Naive thymus-derived CD4-positive, alpha-beta T cell (primary cell): ENCODE data around the gene OBI1. TPM values are rescaled to one million over a fixed set of nuclear protein-coding genes. Genes with fewer than 3 reads are reported as not detected.

ENCODE experiments used
- ATAC-seq: fragments of 150-1000 bp; cut with Tn5 transposase; 2 replicates; pipeline ENCODE4 v1.10.0; 2021; ENCODE audit warnings: mild to moderate bottlenecking, moderate library complexity
- CTCF ChIA-PET: fragments of 350-600 bp; sonication (Branson Sonifier 250); formaldehyde crosslinking; loops from one replicate; lab custom pipeline; 2021; ENCODE audit warnings: antibody characterized with exemption; lab: Charles Lee
- POLR2A ChIA-PET: fragments of 350-600 bp; sonication (Branson Sonifier 250); formaldehyde crosslinking; loops from one replicate; lab custom pipeline; 2021; ENCODE audit warnings: antibody characterized with exemption, inconsistent platforms; lab: Charles Lee
- DNase-seq, 9 donors: peaks; one replicate each; pipeline versions ENCODE4 v3.0.0 to v3.0.0-alpha.2; 2020 to 2022; ENCODE audit warnings: mixed read lengths in 1 of 9
- H3K27ac ChIP-seq: one replicate; pipeline ENCODE4 v1.7.0; 2013; ENCODE audit warnings: mild to moderate bottlenecking, low read depth, low read length, moderate library complexity
- H3K27me3 ChIP-seq, 2 donors: one replicate each; pipeline ENCODE4 v1.7.0; 2013; ENCODE audit warnings: low read length in 2 of 2, mild to moderate bottlenecking in 2 of 2, moderate library complexity in 2 of 2; ENCODE audit not compliant: control insufficient read depth in 2 of 2, insufficient read depth in 2 of 2
- H3K36me3 ChIP-seq, 3 experiments: 1 replicate in 2 of 3; 2 replicates in 1 of 3; pipeline ENCODE4 v1.7.0; 2013; ENCODE audit warnings: low read length in 3 of 3, mild to moderate bottlenecking in 3 of 3, moderate library complexity in 1 of 3; ENCODE audit not compliant: insufficient read depth in 3 of 3, control insufficient read depth in 2 of 3
- H3K4me1 ChIP-seq, 2 donors: one replicate each; pipeline ENCODE4 v1.7.0; 2013; ENCODE audit warnings: low read length in 2 of 2, mild to moderate bottlenecking in 2 of 2, moderate library complexity in 1 of 2; ENCODE audit not compliant: control insufficient read depth in 2 of 2, insufficient read depth in 2 of 2
- H3K4me3 ChIP-seq: 2 replicates; pipeline ENCODE4 v1.7.0; 2013; ENCODE audit warnings: mild to moderate bottlenecking, low read length
- H3K9me3 ChIP-seq, 3 experiments: 1 replicate in 2 of 3; 2 replicates in 1 of 3; pipeline ENCODE4 v1.7.0; 2013; ENCODE audit warnings: low read length in 3 of 3; ENCODE audit not compliant: control insufficient read depth in 2 of 3
- H3K27ac Mint-ChIP-seq, 9 donors: one replicate each; pipeline ENCODE4 v1.8.0; 2020 to 2022; ENCODE audit warnings: mixed read lengths in 9 of 9, mild to moderate bottlenecking in 8 of 9, moderate library complexity in 5 of 9, inconsistent platforms in 2 of 9
- H3K27me3 Mint-ChIP-seq, 5 donors: one replicate each; pipeline ENCODE4 v1.8.0; 2021 to 2022; ENCODE audit warnings: mixed read lengths in 5 of 5, mild to moderate bottlenecking in 1 of 5
- H3K36me3 Mint-ChIP-seq, 5 donors: one replicate each; pipeline ENCODE4 v1.8.0; 2020 to 2022; ENCODE audit warnings: mixed read lengths in 5 of 5, mild to moderate bottlenecking in 3 of 5, inconsistent platforms in 1 of 5
- H3K4me1 Mint-ChIP-seq, 7 donors: one replicate each; pipeline ENCODE4 v1.8.0; 2020 to 2022; ENCODE audit warnings: mixed read lengths in 7 of 7, mild to moderate bottlenecking in 3 of 7, inconsistent platforms in 1 of 7
- H3K4me3 Mint-ChIP-seq, 10 donors: one replicate each; pipeline ENCODE4 v1.8.0; 2020 to 2022; ENCODE audit warnings: mild to moderate bottlenecking in 10 of 10, mixed read lengths in 10 of 10, moderate library complexity in 6 of 10, inconsistent platforms in 2 of 10
- H3K9me3 Mint-ChIP-seq, 11 donors: one replicate each; pipeline ENCODE4 v1.8.0; 2020 to 2022; ENCODE audit warnings: mixed read lengths in 11 of 11, mild to moderate bottlenecking in 4 of 11, inconsistent platforms in 1 of 11, moderate library complexity in 1 of 11
- intact Hi-C, 2 donors: fragments of 100-400 bp; cut with micrococcal nuclease; formaldehyde crosslinking; loops; one replicate each; pipeline ENCODE4 v1.15.1; 2023
- polyA plus RNA-seq, 2 donors: library from polyadenylated mRNA; unstranded; fragments of 300-500 nt; fragmentation: Illumina TruSeq; gene quantifications; one replicate each; pipeline ENCODE4 v1.2.3, GENCODE V29; 2021
- total RNA-seq, 6 experiments: library from RNA in 5 of 6; stranded (reverse) in 5 of 6; gene quantifications; 1 replicate in 5 of 6; 2 replicates in 1 of 6; pipeline ENCODE4 v1.2.3 and lab custom pipeline; 2021 to 2026

Gene OBI1
- total and polyA plus RNA-seq, 7 experiments from 2014 or later = 4.2 to 17.7 (median 15.9) TPM

DNA sequence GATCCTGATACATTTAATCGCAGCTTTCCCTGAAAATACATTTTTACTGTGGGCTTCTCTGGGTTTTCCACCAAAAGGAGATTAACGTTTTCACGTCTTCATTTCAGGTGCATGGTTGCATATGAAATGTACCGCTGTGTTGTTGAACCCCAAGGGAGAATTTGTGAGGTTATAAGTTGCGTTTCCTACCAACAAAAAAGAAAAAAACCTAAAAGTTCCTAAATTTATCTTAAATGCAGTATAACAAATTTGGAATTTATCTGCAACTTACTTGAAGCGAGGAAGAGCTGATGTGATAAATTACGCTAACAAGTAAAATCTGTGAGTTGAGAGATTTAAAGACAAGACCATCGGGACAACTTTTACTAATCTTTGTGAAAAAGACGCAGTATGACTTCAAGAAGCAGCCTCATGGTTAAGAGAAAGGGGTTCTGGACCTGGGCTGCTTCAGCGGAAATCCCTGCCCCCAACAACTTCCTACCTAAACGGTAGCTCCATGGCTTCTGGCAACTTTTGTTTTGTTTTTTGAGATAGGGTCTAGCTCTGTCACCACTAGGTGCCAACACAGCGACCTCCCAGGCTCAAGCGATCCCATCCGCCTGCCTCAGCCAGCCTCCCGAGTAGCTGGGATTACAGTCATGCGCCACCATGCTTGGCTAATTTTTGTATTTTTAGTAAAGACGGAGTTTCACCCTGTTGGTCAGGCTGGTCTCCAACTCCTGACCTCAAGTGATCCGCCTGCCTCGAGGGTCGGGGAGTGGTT is 958 bp upstream of the OBI1 start:
- no peaks in the 10 kb centered on the region for H3K9me3 ChIP-seq
- Mint-ChIP-seq H3K27ac (peak overlapping the region; percentile 91 to 98 (median 95)), H3K27me3 (no peaks in the 10 kb centered on the region), H3K36me3 (peaks cover 4 to 10% (median 4%) of the 10 kb centered on the region in 5 donors), H3K4me1 (peaks cover 22 to 52% (median 44%) of the 10 kb centered on the region in 7 donors), H3K4me3 (peak overlapping the region; percentile 91 to 100 (median 98)), H3K9me3 (peaks cover 0 to 3% (median 0%) of the 10 kb centered on the region in 11 donors)
- CTCF ChIA-PET = interaction anchor here (0.6 to 1.1 kb wide), 2 partner anchors 9 to 67 kb away, joined by 4 to 6 read pairs; no protein-coding TSS in a partner anchor
- intact Hi-C loops = loop anchor here (1.0 to 10.0 kb wide), 10 partner anchors 58 to 1333 kb away; partner anchors contain the start of genes RBM26 (in 2 of the 2), SLAIN1 (in 2 of the 2), MYCBP2 (in 1 of the 2) and POU4F1 (in 1 of the 2)
- no peaks in the 10 kb centered on the region for H3K27me3 ChIP-seq
- H3K27ac ChIP-seq = peak overlapping the region; percentile 71
- POLR2A ChIA-PET = no interaction called here
- ATAC-seq = peak; percentile 14
- peaks cover 10 to 11% of the 10 kb centered on the region in 2 donors for H3K4me1 ChIP-seq
- peak overlapping the region; percentile 94 for H3K4me3 ChIP-seq
- peaks cover 0 to 4% (median 0%) of the 10 kb centered on the region in 3 experiments for H3K36me3 ChIP-seq
- DNase-seq = peak in 7 of 9 donors; percentile 17 to 35 (median 26)

DNA sequence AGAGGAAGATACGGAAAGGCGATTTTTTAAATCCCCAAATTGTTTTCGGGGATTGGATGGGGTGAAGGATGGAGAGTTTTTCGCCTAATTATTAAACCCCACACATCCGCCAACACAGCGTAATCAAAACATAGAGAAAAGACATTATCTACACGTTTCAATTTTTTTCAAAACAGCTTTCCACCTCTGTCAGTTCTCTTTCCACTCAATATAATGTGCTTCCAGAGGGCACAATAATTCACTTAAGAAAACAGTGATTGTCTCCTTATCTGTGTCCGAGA is 435 bp upstream of the OBI1 start:
- Mint-ChIP-seq H3K9me3 (peaks cover 0 to 3% (median 0%) of the 10 kb centered on the region in 11 donors), H3K36me3 (peaks cover 4 to 13% (median 4%) of the 10 kb centered on the region in 5 donors), H3K4me1 (peaks cover 22 to 55% (median 47%) of the 10 kb centered on the region in 7 donors), H3K4me3 (peak overlapping the region; percentile 91 to 100 (median 98)), H3K27me3 (no peaks in the 10 kb centered on the region), H3K27ac (peak overlapping the region; percentile 91 to 98 (median 95))
- peak overlapping the region; percentile 94 for H3K4me3 ChIP-seq
- H3K27me3 ChIP-seq = no peaks in the 10 kb centered on the region
- POLR2A ChIA-PET = no interaction called here
- peak overlapping the region; percentile 71 for H3K27ac ChIP-seq
- CTCF ChIA-PET = interaction anchor here (0.6 to 1.1 kb wide), 2 partner anchors 8 to 67 kb away, joined by 4 to 6 read pairs; no protein-coding TSS in a partner anchor
- intact Hi-C loops = loop anchor here (1.0 to 5.0 kb wide), 9 partner anchors 57 to 1333 kb away; partner anchors contain the start of genes RBM26 (in 2 of the 2), SLAIN1 (in 2 of the 2), MYCBP2 (in 1 of the 2) and POU4F1 (in 1 of the 2)
- peak; percentile 14 for ATAC-seq
- H3K4me1 ChIP-seq = peaks cover 10 to 11% of the 10 kb centered on the region in 2 donors
- H3K9me3 ChIP-seq = no peaks in the 10 kb centered on the region
- peak in 5 of 9 donors; percentile 1 to 32 (median 22) for DNase-seq
- peaks cover 0 to 4% (median 0%) of the 10 kb centered on the region in 3 experiments for H3K36me3 ChIP-seq

DNA sequence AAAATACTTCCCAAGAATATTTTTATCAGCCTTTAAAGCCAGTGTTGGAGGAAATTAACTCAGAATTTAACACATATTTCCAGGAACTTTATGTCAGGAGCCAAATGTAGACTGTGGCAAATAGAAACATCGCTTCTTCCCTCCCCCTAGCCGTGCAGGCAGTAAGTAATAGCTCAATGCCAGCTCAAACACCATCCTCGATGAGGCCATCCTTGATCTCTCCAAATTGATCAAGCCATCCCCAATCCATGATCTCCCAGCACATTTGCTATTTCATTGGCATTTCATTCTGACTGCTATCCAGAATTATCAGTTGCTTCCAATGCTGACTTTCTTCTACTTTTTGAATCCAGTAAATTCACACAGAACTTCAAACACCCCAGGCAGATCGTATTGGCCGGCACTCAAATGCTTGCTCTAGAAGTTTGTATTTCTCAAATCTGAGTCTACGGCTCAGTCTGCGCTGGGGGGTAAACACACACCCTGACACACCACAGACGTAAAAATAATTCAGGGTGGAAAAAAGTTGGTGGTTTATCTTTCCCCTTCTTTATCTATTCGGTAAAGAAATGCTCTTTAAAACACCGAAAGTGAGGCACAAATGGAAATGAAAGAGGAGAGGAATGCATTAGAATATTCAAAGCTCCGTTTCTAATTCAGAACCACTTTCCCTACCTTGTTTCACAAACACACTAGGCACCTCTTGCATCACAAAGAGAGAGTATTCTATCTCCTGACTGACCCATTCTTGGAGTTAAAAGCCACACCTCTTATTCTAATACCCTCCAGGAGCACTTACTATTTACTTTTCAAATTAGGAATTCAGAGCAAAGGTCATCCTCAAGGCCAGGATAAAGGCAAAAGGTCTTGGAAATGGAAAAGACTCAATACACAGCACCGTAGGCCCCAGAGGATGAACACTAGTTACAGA is 991 bp downstream of the OBI1 start:
- peaks cover 0 to 3% (median 0%) of the 10 kb centered on the region in 11 donors for H3K9me3 Mint-ChIP-seq
- ChIA-PET POLR2A (no interaction called here), CTCF (no interaction called here)
- DNase-seq (peak in 2 of 9 donors; percentile 4 to 6), ATAC-seq (no peak)
- peaks cover 4 to 13% (median 6%) of the 10 kb centered on the region in 5 donors for H3K36me3 Mint-ChIP-seq
- peaks cover 10 to 12% of the 10 kb centered on the region in 2 donors for H3K4me1 ChIP-seq
- peaks cover 0 to 4% (median 0%) of the 10 kb centered on the region in 3 experiments for H3K36me3 ChIP-seq
- peak overlapping the region; percentile 65 to 97 (median 95) for H3K27ac Mint-ChIP-seq
- H3K4me3 Mint-ChIP-seq = peak overlapping the region; percentile 91 to 100 (median 98)
- no peaks in the 10 kb centered on the region for H3K27me3 Mint-ChIP-seq
- intact Hi-C loops = loop anchor here (2.0 to 5.0 kb wide), 8 partner anchors 56 to 1331 kb away; partner anchors contain the start of genes RBM26 (in 2 of the 2), MYCBP2 (in 1 of the 2) and POU4F1 (in 1 of the 2)
- H3K4me1 Mint-ChIP-seq = peaks cover 26 to 60% (median 49%) of the 10 kb centered on the region in 7 donors
- peak overlapping the region; percentile 71 for H3K27ac ChIP-seq
- H3K4me3 ChIP-seq = peak overlapping the region; percentile 94
- H3K9me3 ChIP-seq = no peaks in the 10 kb centered on the region
- H3K27me3 ChIP-seq = no peaks in the 10 kb centered on the region

GRCh38 chr13:78655906-78656305 is 3.0 kb downstream of the OBI1 start:
- Mint-ChIP-seq H3K36me3 (peaks cover 4 to 13% (median 6%) of the 10 kb centered on the region in 5 donors), H3K4me3 (peak overlapping the region in 7 of 10 donors; percentile 4 to 35 (median 16)), H3K27me3 (no peaks in the 10 kb centered on the region), H3K9me3 (peaks cover 0 to 3% (median 0%) of the 10 kb centered on the region in 11 donors), H3K27ac (no peak overlapping the region), H3K4me1 (peaks cover 26 to 51% (median 46%) of the 10 kb centered on the region in 7 donors)
- ATAC-seq (no peak), DNase-seq (no peak)
- CTCF ChIA-PET = no interaction called here
- H3K27ac ChIP-seq = no peak overlapping the region
- no peaks in the 10 kb centered on the region for H3K9me3 ChIP-seq
- H3K4me3 ChIP-seq = no peak overlapping the region
- H3K27me3 ChIP-seq = no peaks in the 10 kb centered on the region
- peaks cover 0 to 4% (median 0%) of the 10 kb centered on the region in 3 experiments for H3K36me3 ChIP-seq
- peaks cover 10 to 19% of the 10 kb centered on the region in 2 donors for H3K4me1 ChIP-seq
- POLR2A ChIA-PET = no interaction called here
- intact Hi-C loops = loop anchor here (5.0 kb wide), 5 partner anchors 54 to 751 kb away; partner anchors contain the start of genes POU4F1 (in 1 of the 2) and RBM26 (in 1 of the 2)

- Histone ChIP-seq H3K4me1 (peaks cover 15 to 27% of the 10 kb centered on the region in 2 donors), H3K27me3 (no peaks in the 10 kb centered on the region), H3K9me3 (no peaks in the 10 kb centered on the region), H3K4me3 (no peak overlapping the region), H3K36me3 (peaks cover 0 to 4% (median 0%) of the 10 kb centered on the region in 3 experiments), H3K27ac (no peak overlapping the region)
- ChIA-PET POLR2A (no interaction called here), CTCF (interaction anchor here (0.6 kb wide), 1 partner anchor 25 kb away, joined by 4 read pairs; no protein-coding TSS in a partner anchor)
- intact Hi-C loops = loop anchor here (5.0 kb wide), 5 partner anchors 53 to 752 kb away; partner anchors contain the start of genes POU4F1 (in 1 of the 2) and RBM26 (in 1 of the 2)
- H3K4me3 Mint-ChIP-seq = no peak overlapping the region
- peaks cover 4 to 13% (median 6%) of the 10 kb centered on the region in 5 donors for H3K36me3 Mint-ChIP-seq
- H3K27ac Mint-ChIP-seq = no peak overlapping the region
- ATAC-seq (no peak), DNase-seq (no peak)
- no peaks in the 10 kb centered on the region for H3K27me3 Mint-ChIP-seq
- peaks cover 26 to 46% (median 40%) of the 10 kb centered on the region in 7 donors for H3K4me1 Mint-ChIP-seq
- peaks cover 0 to 3% (median 0%) of the 10 kb centered on the region in 11 donors for H3K9me3 Mint-ChIP-seq
Measured at GRCh38 chr13:78655007-78655406, 3.9 kb downstream of the OBI1 start.
